Activated B cell treated with CpG ODN at 0.5 μM for 24 hours (primary cell): ENCODE results near the gene PEAK3. TPM values are rescaled to one million over a fixed set of nuclear protein-coding genes. Genes with fewer than 3 reads are reported as not detected.

Source experiments
- ATAC-seq: fragments of 200-7000 bp; cut with Tn5 transposase; one replicate; pipeline ENCODE4 v1.10.0; 2021; ENCODE audit warnings: low read depth, mild to moderate bottlenecking, moderate library complexity
- CTCF ChIA-PET: fragments of 350-600 bp; sonication (Branson Sonifier 250); formaldehyde crosslinking; loops from one replicate; lab custom pipeline; 2021; ENCODE audit warnings: antibody characterized with exemption; lab: Charles Lee
- POLR2A ChIA-PET: fragments of 350-600 bp; sonication (Branson Sonifier 250); formaldehyde crosslinking; loops from one replicate; lab custom pipeline; 2021; ENCODE audit warnings: antibody characterized with exemption; lab: Charles Lee
- DNase-seq: peaks from one replicate; pipeline ENCODE4 v3.0.0; 2022
- H3K27ac Mint-ChIP-seq: one replicate; pipeline ENCODE4 v1.8.0; 2020; ENCODE audit warnings: mixed read lengths
- H3K27me3 Mint-ChIP-seq: one replicate; pipeline ENCODE4 v1.8.0; 2021; ENCODE audit warnings: mixed read lengths
- H3K36me3 Mint-ChIP-seq: one replicate; pipeline ENCODE4 v1.8.0; 2021; ENCODE audit warnings: low read depth, mixed read lengths
- H3K4me1 Mint-ChIP-seq: one replicate; pipeline ENCODE4 v1.8.0; 2021; ENCODE audit warnings: mixed read lengths
- H3K4me3 Mint-ChIP-seq: one replicate; pipeline ENCODE4 v1.8.0; 2020; ENCODE audit warnings: mild to moderate bottlenecking, mixed read lengths
- H3K9me3 Mint-ChIP-seq: one replicate; pipeline ENCODE4 v1.8.0; 2020; ENCODE audit warnings: mixed read lengths
- intact Hi-C: fragments of 100-400 bp; cut with micrococcal nuclease; formaldehyde crosslinking; loops from one replicate; pipeline ENCODE4 v1.15.1; 2024
- total RNA-seq: library from RNA; stranded (reverse); gene quantifications from 2 replicates; pipeline ENCODE4 v1.2.3, GENCODE V29; 2022
- TF ChIP-seq, protein P1 (sequence below): fragments of 200-600 bp; IDR thresholded peaks from one replicate; pipeline ENCODE4 v1.8.0; 2022; ENCODE audit warnings: antibody characterized with exemption, mild to moderate bottlenecking

Gene PEAK3
- total RNA-seq, 1 donor from 2014 or later = 0.09 TPM

DNA sequence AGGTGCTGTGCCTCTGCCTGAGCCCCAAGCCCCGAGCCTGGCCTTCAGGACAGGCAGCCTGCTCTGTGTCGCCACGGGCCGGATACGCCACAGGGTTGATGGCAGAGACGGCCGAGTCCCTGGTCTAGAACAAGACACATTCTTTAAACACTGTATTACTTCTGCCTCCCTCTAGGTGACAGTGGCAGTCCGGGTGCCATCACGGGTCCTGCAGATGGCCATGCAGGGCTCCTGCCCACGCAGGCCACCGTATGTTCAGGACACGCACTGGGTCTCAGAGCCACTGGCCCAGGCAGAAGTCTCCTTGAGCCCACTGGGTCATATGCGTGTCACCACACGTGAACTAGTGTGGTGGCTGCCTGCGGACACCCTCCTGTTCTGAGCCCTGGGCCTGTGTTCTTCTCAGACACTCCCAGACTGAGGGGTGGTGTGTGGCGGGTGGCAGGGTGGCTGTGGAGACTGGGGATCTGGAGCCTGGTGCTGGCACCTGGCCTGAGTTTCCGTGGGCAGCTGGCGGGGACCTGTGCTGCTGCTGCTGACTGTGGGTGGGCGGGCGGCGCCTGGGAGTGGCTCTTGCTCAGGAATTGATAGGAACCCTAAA, 50.3 kb downstream of the PEAK3 start:
- Mint-ChIP-seq H3K36me3 (peaks cover 56% of the 10 kb centered on the region), H3K4me1 (peaks cover 38% of the 10 kb centered on the region), H3K4me3 (no peak overlapping the region), H3K9me3 (no peaks in the 10 kb centered on the region), H3K27ac (peak overlapping the region; percentile 63), H3K27me3 (no peaks in the 10 kb centered on the region)
- intact Hi-C loops = no loop called here
- DNase-seq (no peak), ATAC-seq (no peak)
- ChIA-PET POLR2A (interaction anchor here (0.7 kb wide), 1 partner anchor 74 kb away, joined by 4 read pairs; no protein-coding TSS in a partner anchor), CTCF (interaction anchor here (1.0 kb wide), 1 partner anchor 76 kb away, joined by 3 read pairs; no protein-coding TSS in a partner anchor)
- TF ChIP-seq, protein P1, sequence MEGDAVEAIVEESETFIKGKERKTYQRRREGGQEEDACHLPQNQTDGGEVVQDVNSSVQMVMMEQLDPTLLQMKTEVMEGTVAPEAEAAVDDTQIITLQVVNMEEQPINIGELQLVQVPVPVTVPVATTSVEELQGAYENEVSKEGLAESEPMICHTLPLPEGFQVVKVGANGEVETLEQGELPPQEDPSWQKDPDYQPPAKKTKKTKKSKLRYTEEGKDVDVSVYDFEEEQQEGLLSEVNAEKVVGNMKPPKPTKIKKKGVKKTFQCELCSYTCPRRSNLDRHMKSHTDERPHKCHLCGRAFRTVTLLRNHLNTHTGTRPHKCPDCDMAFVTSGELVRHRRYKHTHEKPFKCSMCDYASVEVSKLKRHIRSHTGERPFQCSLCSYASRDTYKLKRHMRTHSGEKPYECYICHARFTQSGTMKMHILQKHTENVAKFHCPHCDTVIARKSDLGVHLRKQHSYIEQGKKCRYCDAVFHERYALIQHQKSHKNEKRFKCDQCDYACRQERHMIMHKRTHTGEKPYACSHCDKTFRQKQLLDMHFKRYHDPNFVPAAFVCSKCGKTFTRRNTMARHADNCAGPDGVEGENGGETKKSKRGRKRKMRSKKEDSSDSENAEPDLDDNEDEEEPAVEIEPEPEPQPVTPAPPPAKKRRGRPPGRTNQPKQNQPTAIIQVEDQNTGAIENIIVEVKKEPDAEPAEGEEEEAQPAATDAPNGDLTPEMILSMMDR = no peak

DNA sequence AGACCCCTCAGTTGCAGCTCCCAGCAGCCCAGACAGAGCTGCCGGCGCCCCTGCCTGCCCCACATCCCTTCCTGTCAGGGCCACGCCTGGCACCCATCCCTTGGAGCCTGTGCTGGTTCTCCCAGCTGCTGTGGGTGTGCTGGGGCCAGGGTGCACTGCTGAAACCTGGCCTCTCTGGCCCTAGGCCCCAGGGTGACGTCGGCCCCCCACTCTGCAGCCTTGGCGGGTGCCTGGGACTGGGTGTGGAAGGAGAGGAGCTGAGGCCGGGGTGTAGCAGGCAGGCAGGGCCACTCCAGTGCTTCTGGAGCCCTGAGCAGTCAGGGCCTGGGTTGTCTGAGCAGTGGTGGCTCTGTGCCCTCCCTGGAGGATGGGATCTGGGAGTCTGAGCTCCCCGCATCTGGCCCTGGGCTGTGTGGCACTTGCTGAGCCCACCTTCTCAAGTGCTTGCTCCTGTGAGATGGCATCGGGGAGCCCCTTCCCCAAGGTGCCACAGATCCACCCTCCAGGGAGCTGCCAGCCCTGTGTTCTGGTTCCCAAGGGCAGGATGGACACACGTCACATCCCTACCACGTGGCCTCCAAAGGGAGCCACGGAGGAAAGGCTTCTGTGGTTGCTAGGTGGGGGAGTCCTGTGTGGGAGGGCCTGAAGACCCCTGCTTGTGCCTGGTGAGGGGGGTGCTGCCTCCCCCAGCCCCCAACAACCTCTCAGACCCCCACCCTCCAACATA, 51.0 kb downstream of the PEAK3 start:
- Mint-ChIP-seq H3K4me3 (no peak overlapping the region), H3K27ac (no peak overlapping the region), H3K36me3 (peaks cover 54% of the 10 kb centered on the region), H3K4me1 (peaks cover 33% of the 10 kb centered on the region), H3K9me3 (no peaks in the 10 kb centered on the region), H3K27me3 (no peaks in the 10 kb centered on the region)
- DNase-seq (no peak), ATAC-seq (no peak)
- POLR2A ChIA-PET = interaction anchor here (0.6 to 1.6 kb wide), 4 partner anchors 60 to 886 kb away, joined by 3 to 4 read pairs (median 4); no protein-coding TSS in a partner anchor
- CTCF ChIA-PET = interaction anchor here (1.0 kb wide), 1 partner anchor 75 kb away, joined by 3 read pairs; no protein-coding TSS in a partner anchor
- intact Hi-C loops = no loop called here
- TF ChIP-seq, protein P1 = no peak

DNA sequence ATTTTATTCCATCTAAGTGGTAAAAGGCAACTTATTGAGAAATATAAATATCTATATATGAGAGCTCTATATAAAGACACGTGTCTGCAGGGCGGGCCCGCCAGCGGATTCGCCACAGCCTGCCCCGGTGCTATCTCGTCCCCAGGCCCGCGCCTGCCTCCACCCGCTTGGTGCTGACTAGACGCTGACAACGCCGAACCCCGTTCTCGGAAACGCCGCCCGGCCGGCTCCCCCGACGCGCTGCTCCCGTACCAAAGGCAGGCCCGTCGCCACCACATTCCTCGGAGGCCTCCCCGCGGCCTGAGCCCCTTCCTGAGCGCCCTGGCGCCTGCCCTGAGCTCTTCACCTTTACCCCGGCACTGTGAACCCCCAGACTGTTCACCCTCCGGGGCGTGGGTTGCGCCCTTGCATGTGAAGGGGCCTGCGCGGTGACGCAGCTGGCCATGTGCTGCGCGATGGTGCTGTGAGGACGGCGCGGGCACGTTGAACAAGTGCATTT, 51.9 kb downstream of the PEAK3 start:
- H3K9me3 Mint-ChIP-seq = no peaks in the 10 kb centered on the region
- no peaks in the 10 kb centered on the region for H3K27me3 Mint-ChIP-seq
- peaks cover 36% of the 10 kb centered on the region for H3K4me1 Mint-ChIP-seq
- TF ChIP-seq, protein P1 = no peak
- CTCF ChIA-PET = interaction anchor here (0.7 to 2.6 kb wide), 2 partner anchors 74 to 85 kb away, joined by 3 to 6 read pairs; no protein-coding TSS in a partner anchor
- no peak overlapping the region for H3K4me3 Mint-ChIP-seq
- ATAC-seq (no peak), DNase-seq (no peak)
- H3K36me3 Mint-ChIP-seq = peaks cover 61% of the 10 kb centered on the region
- intact Hi-C loops = no loop called here
- POLR2A ChIA-PET = interaction anchor here (1.0 to 1.6 kb wide), 3 partner anchors 14 to 74 kb away, joined by 3 to 4 read pairs (median 3); no protein-coding TSS in a partner anchor
- no peak overlapping the region for H3K27ac Mint-ChIP-seq

DNA sequence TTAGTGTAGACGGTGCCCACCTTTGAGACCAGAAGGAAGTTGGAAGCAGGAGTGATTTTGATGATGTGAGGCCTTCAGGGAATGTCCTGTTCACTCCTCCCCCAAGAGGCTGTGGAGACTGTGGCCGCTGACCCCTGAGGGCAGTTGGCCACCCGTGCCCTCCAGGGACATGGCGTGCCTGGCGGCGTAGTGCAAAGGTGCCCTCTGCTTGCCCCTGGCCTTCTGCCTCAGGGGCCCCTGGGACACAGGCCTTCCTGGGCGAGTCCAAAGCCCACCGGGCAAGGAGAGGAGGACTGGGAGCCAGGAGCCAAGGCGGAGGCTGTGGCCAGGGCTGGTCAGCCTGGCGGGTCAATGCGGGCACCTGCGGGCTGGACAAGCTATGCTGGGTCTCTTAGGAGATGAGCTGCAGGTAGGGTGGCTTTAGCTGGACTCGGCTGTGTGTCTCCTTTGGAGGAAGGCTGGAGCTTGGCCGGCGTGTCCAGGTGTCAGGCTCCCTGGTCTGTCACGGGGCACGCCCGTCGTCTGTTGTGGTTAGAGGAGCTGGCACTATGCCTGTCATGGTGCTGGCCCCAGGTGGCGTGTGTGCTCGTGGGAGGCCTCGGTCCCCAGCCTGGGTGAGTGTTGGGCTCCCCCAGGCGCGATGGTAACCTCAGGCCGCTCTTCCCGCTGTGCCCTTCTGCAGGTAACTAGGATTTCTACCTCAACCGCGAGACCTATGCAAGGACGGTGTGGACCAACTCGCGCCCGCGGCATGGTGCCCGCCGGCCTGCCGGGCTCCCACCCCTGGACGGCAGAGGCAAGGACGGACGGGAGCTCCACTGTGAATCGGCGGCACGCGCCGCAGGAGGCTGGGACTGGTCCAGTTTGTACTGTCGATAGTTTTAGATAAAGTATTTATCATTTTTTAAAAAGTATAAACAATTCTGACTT, 52.6 kb downstream of the PEAK3 start:
- CTCF ChIA-PET = interaction anchor here (0.7 to 2.6 kb wide), 3 partner anchors 73 to 86 kb away, joined by 3 to 6 read pairs (median 3); no protein-coding TSS in a partner anchor
- DNase-seq (no peak), ATAC-seq (no peak)
- no peak overlapping the region for H3K4me3 Mint-ChIP-seq
- H3K36me3 Mint-ChIP-seq = peaks cover 68% of the 10 kb centered on the region
- TF ChIP-seq, protein P1 = no peak
- H3K9me3 Mint-ChIP-seq = no peaks in the 10 kb centered on the region
- no peaks in the 10 kb centered on the region for H3K27me3 Mint-ChIP-seq
- POLR2A ChIA-PET = interaction anchor here (0.6 to 1.6 kb wide), 5 partner anchors 14 to 517 kb away, joined by 3 to 4 read pairs (median 3); no protein-coding TSS in a partner anchor
- no peak overlapping the region for H3K27ac Mint-ChIP-seq
- H3K4me1 Mint-ChIP-seq = peaks cover 36% of the 10 kb centered on the region
- intact Hi-C loops = no loop called here
